K562 (cell line): ENCODE data around the gene ARFGAP3.

Experiments
- EZH2 ChIP-seq: IDR thresholded peaks from 2 replicates; pipeline ENCODE4 v1.6.1; 2012; ENCODE audit warnings: low read depth, mild to moderate bottlenecking, inconsistent platforms, low read length, borderline replicate concordance
- HDAC2 ChIP-seq: fragments of 450-650 bp; IDR thresholded peaks from 2 replicates; pipeline ENCODE4 v1.6.1; 2016; ENCODE audit warnings: mild to moderate bottlenecking
- NCOA2 ChIP-seq, 2 experiments: fragments of 450-650 bp; IDR thresholded peaks; 2 replicates each; pipeline ENCODE4 v1.6.1; 2018; ENCODE audit warnings: mild to moderate bottlenecking in 2 of 2, moderate library complexity in 1 of 2; ENCODE audit not compliant: partially characterized antibody in 2 of 2
- SPI1 ChIP-seq: IDR thresholded peaks from 2 replicates; pipeline ENCODE4 v1.6.1; 2011; ENCODE audit warnings: low read depth, low read length, control low read depth, borderline replicate concordance
- ZBED1 ChIP-seq: IDR thresholded peaks from 2 replicates; pipeline ENCODE4 v1.6.1; 2014
- TF ChIP-seq, protein P1 (sequence below): sonication (generic); formaldehyde crosslinking; IDR thresholded peaks from 2 replicates; pipeline ENCODE4 v1.8.1; 2023; ENCODE audit warnings: mild to moderate bottlenecking, missing genetic modification reagents

DNA sequence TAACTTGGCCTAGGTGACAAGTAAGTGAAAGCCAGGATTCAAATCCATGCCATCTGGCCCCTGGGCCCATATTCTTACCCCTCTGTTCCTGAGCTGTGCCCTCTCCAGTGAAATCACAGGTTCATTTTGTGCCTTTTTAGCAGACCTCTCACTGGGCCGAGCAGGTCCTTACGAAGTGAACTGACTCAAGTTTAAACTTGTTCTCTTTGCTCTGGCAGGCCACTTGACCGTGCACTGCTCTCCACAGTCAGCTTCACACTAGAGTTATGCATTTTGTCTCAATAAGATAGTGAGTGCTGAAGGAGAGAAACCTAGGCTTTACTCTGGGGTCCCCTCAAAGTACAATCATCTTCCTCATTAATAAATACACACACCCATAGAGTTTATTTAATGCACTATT is 40.7 kb downstream of the ARFGAP3 start:
- no peak for TF ChIP-seq ZBED1
- TF ChIP-seq EZH2, result no peak
- TF ChIP-seq, protein P1, sequence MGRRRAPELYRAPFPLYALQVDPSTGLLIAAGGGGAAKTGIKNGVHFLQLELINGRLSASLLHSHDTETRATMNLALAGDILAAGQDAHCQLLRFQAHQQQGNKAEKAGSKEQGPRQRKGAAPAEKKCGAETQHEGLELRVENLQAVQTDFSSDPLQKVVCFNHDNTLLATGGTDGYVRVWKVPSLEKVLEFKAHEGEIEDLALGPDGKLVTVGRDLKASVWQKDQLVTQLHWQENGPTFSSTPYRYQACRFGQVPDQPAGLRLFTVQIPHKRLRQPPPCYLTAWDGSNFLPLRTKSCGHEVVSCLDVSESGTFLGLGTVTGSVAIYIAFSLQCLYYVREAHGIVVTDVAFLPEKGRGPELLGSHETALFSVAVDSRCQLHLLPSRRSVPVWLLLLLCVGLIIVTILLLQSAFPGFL (CRISPR knock-in tag), result no peak
- TF ChIP-seq SPI1, result no peak
- TF ChIP-seq HDAC2, result no peak
- no peak for TF ChIP-seq NCOA2 (IDR thresholded peaks at IDR 0.05; ENCODE audit: partially characterized antibody in 2 of 2)
